Stimulated activated CD4-positive, alpha-beta T cell treated with anti-CD3 and anti-CD28 coated beads, Interleukin-1b, Interleukin-23, amount 100 ng/mL, for 1 hour (primary cell): ENCODE results near the gene COG6.
A peak's percentile ranks its signal among the peaks of the same experiment; 100 is the strongest.

Experiments
- DNase-seq, 2 donors: peaks; one replicate each; pipeline ENCODE4 v3.0.0-alpha.2; 2020; ENCODE audit warnings: low read depth in 2 of 2

The COG6 gene

GRCh38 chr13:39768962-39769361 lies 113.5 kb downstream of the COG6 start:
- no peak for DNase-seq

- DNase-seq: no peak
Measured at GRCh38 chr13:39770221-39771090, 115.0 kb downstream of the COG6 start.

DNA sequence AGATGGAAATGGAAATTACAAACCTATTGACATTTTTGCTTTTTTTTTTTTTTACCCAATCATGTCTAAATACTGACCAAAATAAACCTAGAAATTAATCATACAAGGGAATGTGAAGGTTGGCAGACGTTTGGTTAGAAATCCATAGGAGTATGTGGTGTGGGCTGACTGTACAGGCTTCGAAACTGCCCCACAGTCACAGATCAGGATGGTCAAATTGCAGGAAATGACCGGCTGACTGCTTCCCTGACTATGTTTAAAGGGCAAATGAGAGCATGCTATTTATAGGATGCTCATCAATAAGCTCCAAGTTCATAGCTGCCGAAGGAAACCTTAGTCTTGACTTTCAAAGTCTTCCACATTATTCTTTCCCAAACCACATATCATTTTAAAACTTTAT lies 118.4 kb downstream of the COG6 start:
- DNase-seq: no peak

DNA sequence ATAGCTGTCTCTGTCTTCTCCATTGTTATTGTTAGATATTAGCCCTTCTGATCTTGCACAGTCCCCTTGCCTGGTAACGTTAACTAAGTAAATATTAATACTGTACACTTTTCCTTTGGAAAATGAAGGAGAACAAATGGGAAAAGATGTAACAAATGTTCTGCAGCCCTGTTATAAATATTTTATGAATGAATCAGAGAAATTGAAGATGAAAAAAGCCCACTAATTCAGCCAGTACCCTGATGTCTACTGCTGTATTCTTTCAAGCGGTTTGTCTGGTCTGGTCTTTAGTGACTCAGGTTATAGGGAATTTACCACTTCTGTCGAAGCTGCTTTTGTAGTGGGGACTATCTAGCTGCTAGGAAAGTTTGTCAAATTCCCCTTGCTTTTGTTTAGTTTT lies 121.0 kb downstream of the COG6 start:
- no peak for DNase-seq

DNA sequence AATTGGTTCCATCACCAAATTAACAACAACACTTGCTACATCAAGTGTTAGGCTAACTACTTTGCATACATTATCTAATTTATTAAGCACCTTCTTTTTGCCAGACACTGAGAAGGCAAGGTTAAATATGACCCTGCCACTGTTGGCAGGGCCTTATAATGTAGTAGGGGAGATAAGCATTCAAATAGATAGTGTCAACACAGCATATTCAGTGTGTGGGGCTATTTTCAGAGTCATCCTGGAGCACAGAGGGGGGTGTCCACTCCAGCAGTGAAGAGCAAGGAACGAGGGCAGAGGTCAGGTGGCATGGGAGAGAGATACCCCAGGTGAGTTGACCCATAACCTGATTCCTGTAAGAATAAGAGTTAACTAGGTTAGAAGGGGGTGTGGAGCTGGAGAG lies 121.6 kb downstream of the COG6 start:
- DNase-seq: no peak

- DNase-seq: no peak
Measured at GRCh38 chr13:39777527-39778061, 122.1 kb downstream of the COG6 start.

- peak in 1 of 2 donors; percentile 13 for DNase-seq
Measured at GRCh38 chr13:39779337-39780265, 124.1 kb downstream of the COG6 start.

DNA sequence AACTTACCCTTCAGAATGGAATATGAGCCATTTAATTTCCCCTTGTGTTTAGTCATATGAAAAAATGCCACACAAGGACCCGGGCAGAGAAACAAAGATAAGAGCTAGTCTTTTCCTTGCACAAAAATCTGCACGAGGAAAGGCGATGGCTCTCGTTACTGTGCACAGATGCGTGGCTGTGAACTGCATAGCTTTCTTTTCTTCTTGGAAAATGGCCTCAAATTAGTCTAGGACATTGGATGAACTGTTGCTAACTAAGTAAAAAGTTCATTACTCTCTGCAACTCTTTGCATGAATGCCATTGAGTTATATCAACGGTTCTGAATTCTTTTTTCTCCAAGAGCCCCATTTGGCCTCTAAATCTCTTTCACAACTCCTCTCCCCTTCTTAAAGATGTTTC lies 125.2 kb downstream of the COG6 start:
- no peak for DNase-seq

GRCh38 chr13:39781381-39781780 lies 125.9 kb downstream of the COG6 start:
- no peak for DNase-seq

- no peak for DNase-seq
Measured at GRCh38 chr13:39783051-39783450, 127.6 kb downstream of the COG6 start.

- DNase-seq: no peak
Measured at GRCh38 chr13:39784347-39784746, 128.9 kb downstream of the COG6 start.

- DNase-seq: no peak
Measured at GRCh38 chr13:39786091-39786490, 130.6 kb downstream of the COG6 start.

- DNase-seq: no peak
Measured at GRCh38 chr13:39787086-39787487, 131.6 kb downstream of the COG6 start.

- DNase-seq: no peak
Measured at GRCh38 chr13:39788102-39788501, 132.6 kb downstream of the COG6 start.

DNA sequence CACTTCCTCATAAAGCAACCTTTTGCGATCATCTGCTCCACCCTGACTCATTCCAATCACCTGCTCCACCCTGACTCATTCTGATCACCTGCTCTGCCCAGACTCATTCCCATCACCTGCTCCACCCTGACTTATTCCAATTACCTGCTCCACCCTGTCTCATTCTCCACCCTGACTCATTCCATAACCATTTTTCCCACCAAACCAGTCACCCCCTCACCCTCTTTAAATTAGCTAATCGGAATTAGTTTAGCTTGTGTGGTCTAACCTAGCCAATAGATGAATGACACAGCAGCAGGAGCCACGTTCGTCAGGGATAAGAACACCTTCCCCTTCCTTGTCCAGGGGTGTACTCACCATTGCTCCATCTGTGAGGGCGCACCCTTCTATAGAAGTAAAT lies 134.0 kb downstream of the COG6 start:
- DNase-seq: no peak
